ENCODE results near the gene CCDC178. TPM values are rescaled to one million over a fixed set of nuclear protein-coding genes. Genes with fewer than 3 reads are reported as not detected.

The CCDC178 gene
- total and polyA plus RNA-seq, 2 of the 4 experiments (the other 2 are of a cell fraction), result not detected

DNA sequence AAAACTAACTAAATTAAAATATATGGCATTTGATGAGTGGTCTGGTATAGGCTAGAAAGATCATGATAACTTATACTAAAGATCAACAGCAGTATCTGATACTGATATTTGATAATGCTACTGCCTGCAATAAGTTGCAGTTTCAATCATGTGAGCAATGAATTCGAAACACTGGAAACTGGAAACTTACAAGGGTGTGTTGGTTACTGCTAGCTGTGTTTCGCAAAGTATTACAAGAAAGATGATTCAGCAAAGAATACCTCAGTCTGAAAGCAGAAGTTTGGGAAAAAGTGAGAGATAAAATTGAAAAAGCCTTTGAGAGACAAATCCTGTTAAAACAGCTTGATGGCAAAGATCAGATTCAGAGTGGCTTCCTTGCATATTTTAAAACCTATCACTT is 294.5 kb downstream of the CCDC178 start:
- H3K36me3 ChIP-seq (ENCODE audit: control insufficient read depth, insufficient read depth, low read length), result no peaks in the 10 kb centered on the region
- no peak overlapping the region for H4K5ac ChIP-seq (ENCODE audit: low read depth, low read length)
- H3K14ac ChIP-seq (replicated peaks; ENCODE audit: low read depth, low read length), result no peak overlapping the region
- H2BK15ac ChIP-seq (ENCODE audit: low read depth, low read length), result no peak overlapping the region
- H3K79me1 ChIP-seq (ENCODE audit: low read depth in 1 of 2, low read length in 2 of 2), result no peaks in the 10 kb centered on the region
- ChIA-PET POLR2A (ENCODE audit: unreplicated experiment) (no interaction called here), CTCF (no interaction called here)
- DNase-seq, result no peak
- H3K4me1 ChIP-seq (ENCODE audit: control insufficient read depth, insufficient read depth, low read length), result no peaks in the 10 kb centered on the region
- BruUV-seq (replicated peaks), result no TSS peak
- no peak overlapping the region for H3K27ac ChIP-seq (ENCODE audit: insufficient read depth, low read length)
- no peak overlapping the region for H2AFZ ChIP-seq (replicated peaks; ENCODE audit: low read length, poor library complexity)
- H3K9ac ChIP-seq (ENCODE audit: low read depth, low read length), result no peak overlapping the region
- no peaks in the 10 kb centered on the region for H4K20me1 ChIP-seq (ENCODE audit: insufficient read depth, low read length)
- intact Hi-C loops (cut with micrococcal nuclease), result no loop called here
- no peak overlapping the region for H2BK5ac ChIP-seq (ENCODE audit: low read depth, low read length, poor library complexity, severe bottlenecking)
- in situ Hi-C loops (cut with MboI; ENCODE audit: low sequenced_read_pairs), result no loop called here
- no peak overlapping the region for H3K4me3 ChIP-seq (ENCODE audit: insufficient read depth, low read depth, low read length)
- H3K18ac ChIP-seq (ENCODE audit: low read depth, low read length), result no peak overlapping the region
- WGBS, 2 experiments (ENCODE audit: extremely low coverage in 2 of 2, insufficient read length in 1 of 2), result 50% methylated on average over 1 of the region's 2 CpGs; no CpG with 5 or more reads in 1 of the 2 experiments
- H3K9me1 ChIP-seq (ENCODE audit: insufficient read depth, low read length), result no peaks in the 10 kb centered on the region
- no peak overlapping the region for H4K8ac ChIP-seq (ENCODE audit: low read depth in 2 of 2, low read length in 2 of 2)
- no peak overlapping the region for H2AK5ac ChIP-seq (ENCODE audit: low read depth, low read length)
- H3K27me3 ChIP-seq (ENCODE audit: control insufficient read depth, insufficient read depth, low read length), result no peaks in the 10 kb centered on the region
- no peak overlapping the region for H2BK120ac ChIP-seq (ENCODE audit: low read depth, low read length)
- no peaks in the 10 kb centered on the region; the same call in 1 of the 2 replicates for H3K9me3 ChIP-seq (ENCODE audit: control insufficient read depth, insufficient read depth, low read length)
- dilution Hi-C loops (cut with HindIII; ENCODE audit: low sequenced_read_pairs, unreplicated experiment), result no loop called here
- H4K91ac ChIP-seq (ENCODE audit: insufficient read depth, low read depth, low read length), result no peak overlapping the region
- ATAC-seq (ENCODE audit: low read depth), result no peak
- no peak overlapping the region for H2AK9ac ChIP-seq (replicated peaks; ENCODE audit: low read depth, low read length, poor library complexity)
- no peak overlapping the region for H3K56ac ChIP-seq (ENCODE audit: extremely low read depth, insufficient read depth, low read length)
- no peak overlapping the region for H3K23ac ChIP-seq (ENCODE audit: low read depth, low read length)
- TF ChIP-seq FOS (IDR thresholded peaks at IDR 0.05; ENCODE audit: low read depth, low read length) (no peak), POLR2A (IDR thresholded peaks at IDR 0.05; ENCODE audit: low read depth, low read length) (no peak), NFE2L2 (IDR thresholded peaks at IDR 0.05; ENCODE audit: low read depth, low read length) (no peak), RAD21 (IDR thresholded peaks at IDR 0.05; ENCODE audit: low read length) (no peak), CEBPB (IDR thresholded peaks at IDR 0.05; ENCODE audit: low read depth, low read length) (no peak), MXI1 (IDR thresholded peaks at IDR 0.05; ENCODE audit: borderline replicate concordance, low read depth, low read length) (no peak), RCOR1 (IDR thresholded peaks at IDR 0.05; ENCODE audit: insufficient replicate concordance, low read length) (no peak), BHLHE40 (IDR thresholded peaks at IDR 0.05; ENCODE audit: low read depth, low read length) (no peak), SMC3 (IDR thresholded peaks at IDR 0.05; ENCODE audit: low read depth, low read length) (no peak), MAFK (IDR thresholded peaks at IDR 0.05; ENCODE audit: low read depth, low read length) (no peak), MAZ (IDR thresholded peaks at IDR 0.05; ENCODE audit: borderline replicate concordance, low read depth, low read length) (no peak)
- TF ChIP-seq, protein P1, sequence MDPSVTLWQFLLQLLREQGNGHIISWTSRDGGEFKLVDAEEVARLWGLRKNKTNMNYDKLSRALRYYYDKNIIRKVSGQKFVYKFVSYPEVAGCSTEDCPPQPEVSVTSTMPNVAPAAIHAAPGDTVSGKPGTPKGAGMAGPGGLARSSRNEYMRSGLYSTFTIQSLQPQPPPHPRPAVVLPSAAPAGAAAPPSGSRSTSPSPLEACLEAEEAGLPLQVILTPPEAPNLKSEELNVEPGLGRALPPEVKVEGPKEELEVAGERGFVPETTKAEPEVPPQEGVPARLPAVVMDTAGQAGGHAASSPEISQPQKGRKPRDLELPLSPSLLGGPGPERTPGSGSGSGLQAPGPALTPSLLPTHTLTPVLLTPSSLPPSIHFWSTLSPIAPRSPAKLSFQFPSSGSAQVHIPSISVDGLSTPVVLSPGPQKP (IDR thresholded peaks at IDR 0.05; ENCODE audit: borderline replicate concordance, low read depth, low read length), result no peak
- TF ChIP-seq, protein P2, sequence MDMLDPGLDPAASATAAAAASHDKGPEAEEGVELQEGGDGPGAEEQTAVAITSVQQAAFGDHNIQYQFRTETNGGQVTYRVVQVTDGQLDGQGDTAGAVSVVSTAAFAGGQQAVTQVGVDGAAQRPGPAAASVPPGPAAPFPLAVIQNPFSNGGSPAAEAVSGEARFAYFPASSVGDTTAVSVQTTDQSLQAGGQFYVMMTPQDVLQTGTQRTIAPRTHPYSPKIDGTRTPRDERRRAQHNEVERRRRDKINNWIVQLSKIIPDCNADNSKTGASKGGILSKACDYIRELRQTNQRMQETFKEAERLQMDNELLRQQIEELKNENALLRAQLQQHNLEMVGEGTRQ (IDR thresholded peaks at IDR 0.05; ENCODE audit: low read depth, low read length), result no peak
- TF ChIP-seq, protein P3, sequence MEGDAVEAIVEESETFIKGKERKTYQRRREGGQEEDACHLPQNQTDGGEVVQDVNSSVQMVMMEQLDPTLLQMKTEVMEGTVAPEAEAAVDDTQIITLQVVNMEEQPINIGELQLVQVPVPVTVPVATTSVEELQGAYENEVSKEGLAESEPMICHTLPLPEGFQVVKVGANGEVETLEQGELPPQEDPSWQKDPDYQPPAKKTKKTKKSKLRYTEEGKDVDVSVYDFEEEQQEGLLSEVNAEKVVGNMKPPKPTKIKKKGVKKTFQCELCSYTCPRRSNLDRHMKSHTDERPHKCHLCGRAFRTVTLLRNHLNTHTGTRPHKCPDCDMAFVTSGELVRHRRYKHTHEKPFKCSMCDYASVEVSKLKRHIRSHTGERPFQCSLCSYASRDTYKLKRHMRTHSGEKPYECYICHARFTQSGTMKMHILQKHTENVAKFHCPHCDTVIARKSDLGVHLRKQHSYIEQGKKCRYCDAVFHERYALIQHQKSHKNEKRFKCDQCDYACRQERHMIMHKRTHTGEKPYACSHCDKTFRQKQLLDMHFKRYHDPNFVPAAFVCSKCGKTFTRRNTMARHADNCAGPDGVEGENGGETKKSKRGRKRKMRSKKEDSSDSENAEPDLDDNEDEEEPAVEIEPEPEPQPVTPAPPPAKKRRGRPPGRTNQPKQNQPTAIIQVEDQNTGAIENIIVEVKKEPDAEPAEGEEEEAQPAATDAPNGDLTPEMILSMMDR (conservative IDR thresholded peaks at IDR 0.05; ENCODE audit: low read depth, low read length), result no peak
- H3K4ac ChIP-seq (ENCODE audit: low read depth, low read length), result no peak overlapping the region
- H3K4me2 ChIP-seq (ENCODE audit: low read depth, low read length), result no peak overlapping the region
- H2BK20ac ChIP-seq (ENCODE audit: low read depth, low read length), result no peak overlapping the region
